HG03039 (cell line): Measurements from ENCODE around the gene TRAPPC3L.
"Not testable (repeated sequence)": the region's sequence is repeated elsewhere in the genome, so short reads cannot be mapped to it uniquely, and the experiment has no call there.

Source experiments
- ATAC-seq: cut with Tn5 transposase; IDR thresholded peaks from one replicate; pipeline ENCODE4 v1.9.1; 2021; ENCODE audit warnings: mild to moderate bottlenecking, moderate library complexity; ENCODE audit not compliant: unreplicated experiment

The TRAPPC3L gene

DNA sequence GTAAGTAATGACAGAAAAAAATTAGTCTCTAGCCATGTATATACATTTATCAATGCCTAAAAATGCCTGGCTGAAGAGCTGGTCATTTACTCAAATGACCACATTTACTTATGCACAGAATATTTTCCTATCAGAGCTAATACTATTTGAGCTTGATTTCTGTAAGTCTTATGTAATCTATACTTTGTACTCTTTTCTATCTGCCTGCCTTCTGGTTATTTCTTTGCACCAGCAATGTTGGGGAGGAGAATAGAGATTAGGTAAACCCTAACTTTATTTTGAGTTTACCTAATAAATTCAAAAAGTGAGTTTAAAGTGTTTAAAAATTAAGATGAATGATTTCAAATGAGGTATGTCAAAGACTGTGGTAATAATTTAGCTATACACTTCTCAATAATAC, 30.3 kb downstream of the TRAPPC3L start:
- ATAC-seq, result no peak

DNA sequence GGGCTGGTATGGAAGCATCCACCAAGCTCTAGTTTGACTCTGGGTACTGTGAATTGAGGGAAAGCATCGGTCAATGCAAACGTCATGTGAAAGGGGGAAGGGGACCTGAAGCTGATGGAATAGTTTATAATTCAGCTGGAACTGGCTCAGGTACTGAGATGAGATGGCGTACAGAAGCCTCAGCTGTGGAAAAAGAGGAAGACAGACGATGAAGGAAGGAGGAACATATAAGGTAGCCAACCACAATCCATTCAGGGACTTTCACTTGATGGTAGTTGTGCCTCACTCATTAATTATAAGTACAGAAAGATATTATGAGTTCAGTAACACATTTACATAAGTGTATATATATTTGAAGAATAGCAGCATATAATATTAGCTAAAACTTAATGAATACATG, 31.4 kb downstream of the TRAPPC3L start:
- no peak for ATAC-seq

DNA sequence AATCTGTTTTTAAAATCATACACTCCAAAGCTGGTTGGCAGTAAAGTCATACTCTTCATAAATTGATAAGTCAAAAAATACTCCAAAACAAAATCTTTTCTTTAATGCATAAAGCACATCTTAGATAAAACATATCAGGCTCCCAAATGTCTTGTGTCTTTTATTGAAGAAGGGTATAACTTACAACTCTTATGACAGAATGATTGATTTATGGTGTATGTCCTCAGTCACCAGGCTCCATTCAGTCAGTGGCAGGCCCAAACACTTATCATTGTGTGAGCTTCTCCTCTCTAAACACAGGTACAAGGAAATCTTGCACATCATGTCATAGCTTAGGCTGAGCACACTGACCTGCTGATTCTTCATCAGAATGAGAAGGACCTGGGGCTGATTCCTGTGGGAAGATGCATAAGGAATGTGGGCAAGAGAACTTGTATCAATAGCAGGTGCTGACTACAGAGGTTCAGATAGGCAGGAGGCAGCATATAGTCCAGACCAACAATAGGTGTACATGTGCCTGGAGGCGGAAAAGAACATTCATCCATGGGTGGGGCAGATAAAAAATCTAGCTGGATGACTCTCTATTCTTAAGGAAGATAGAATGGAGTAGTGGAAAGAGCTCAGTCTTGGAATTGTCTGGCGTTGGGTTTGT, 32.1 kb downstream of the TRAPPC3L start:
- ATAC-seq, result no peak

DNA sequence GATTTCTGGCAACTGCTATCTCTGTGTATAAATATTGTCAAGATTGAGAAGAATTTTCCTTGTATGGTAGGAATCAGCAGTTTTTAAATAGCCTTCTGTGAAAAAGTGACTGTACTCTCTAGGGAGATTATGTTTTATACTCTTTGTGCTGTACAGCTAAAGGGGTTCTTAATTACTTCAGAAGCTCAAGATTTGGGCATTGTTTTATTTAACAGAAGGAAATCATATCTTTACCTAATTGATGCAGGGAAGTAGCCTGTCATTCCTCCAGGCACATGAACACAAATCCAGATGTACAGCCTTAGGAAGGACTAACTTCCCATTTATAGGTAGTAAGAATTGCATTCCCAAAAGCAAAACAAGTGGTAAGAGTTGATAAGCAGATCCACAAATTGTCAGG, 32.8 kb downstream of the TRAPPC3L start:
- ATAC-seq, result no peak

DNA sequence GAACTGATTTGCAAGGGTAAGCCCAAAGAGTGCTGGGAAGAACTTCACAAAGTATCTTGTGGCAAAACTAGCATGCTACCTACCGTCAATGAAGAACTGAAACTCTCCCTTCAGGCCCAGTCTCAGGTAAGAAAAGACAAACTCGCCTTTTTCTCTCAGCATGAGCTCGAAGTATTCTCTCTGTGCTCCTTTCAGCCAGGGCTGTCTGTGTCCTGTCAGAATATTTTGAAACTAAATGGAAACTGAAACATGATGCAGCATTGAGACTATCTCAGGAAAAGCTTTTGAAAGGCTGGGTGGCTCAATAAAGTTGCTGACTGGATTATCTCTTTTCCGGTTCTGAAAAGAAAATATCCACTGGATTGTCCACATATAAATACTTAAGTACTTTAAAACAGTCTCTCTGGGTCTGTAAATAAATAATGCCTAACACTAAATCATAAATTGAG, 33.3 kb downstream of the TRAPPC3L start:
- ATAC-seq, result peak; percentile 81

DNA sequence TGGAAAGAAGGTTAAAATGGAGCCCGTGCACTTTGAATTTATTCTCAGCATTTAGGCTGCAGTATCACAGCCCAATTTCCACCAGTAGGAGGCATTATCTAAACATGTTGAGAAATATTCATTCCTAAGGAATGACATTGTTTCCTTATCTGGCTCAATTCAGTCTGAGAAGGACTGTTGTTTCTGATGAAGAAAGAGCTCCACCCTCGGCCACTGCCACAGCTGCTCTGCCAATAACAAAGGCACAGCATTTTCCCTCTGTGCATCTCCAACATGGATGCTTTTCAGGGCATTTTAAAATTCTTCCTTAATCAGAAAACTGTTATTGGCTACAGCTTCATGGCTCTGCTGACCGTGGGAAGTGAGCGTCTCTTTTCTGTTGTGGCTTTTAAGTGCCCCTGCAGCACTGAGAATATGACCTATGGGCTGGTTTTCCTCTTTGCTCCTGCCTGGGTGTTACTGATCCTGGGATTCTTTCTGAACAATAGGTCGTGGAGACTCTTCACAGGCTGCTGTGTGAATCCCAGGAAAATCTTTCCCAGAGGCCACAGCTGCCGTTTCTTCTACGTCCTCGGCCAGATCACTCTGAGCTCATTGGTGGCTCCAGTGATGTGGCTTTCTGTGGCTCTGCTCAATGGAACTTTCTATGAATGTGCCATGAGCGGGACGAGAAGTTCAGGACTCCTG, 33.9 kb downstream of the TRAPPC3L start, which contains the start of gene CALHM5:
Gene CALHM5, plus strand, starts transcription at position 216 of the 687 bp plus-strand sequence. Its CDS starts 58 bp downstream, at position 274.
- no peak for ATAC-seq

DNA sequence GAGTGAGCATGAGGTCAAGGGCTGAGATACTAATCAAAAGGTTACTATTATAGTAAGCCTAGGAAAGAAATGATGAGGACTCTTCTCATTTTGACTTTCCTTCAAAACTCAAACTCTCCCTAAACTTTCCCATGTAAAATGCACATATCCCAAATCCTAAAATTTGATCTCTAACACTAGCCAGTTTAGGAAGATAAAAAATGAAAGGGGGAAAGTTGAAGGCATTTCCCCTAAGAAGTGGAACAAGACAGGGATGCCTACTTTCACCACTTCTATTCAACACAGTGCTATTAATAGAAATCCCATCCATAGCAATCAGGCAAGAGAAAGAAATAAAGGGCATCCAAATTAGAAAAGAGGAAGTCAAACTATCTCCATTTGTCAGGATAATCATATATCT, 37.0 kb downstream of the TRAPPC3L start:
- ATAC-seq, result no peak

DNA sequence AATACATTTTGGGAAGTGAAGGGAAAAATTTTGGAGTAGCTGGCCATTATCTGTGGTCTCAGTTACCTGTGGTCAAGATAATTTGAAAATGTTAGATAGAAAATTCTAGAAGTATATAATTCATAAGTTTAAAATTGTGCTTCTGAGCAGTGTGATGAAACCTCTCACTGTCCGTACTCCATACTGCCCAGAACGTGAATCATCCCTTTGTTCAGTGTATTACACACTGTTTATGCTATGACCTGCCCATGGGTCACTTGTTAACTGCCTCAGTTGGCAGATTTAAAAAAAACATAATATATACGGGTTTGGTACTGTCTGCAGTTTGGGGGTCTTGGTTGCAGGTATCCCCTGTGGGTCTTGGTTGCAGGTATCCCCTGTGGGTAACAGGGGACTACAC, 38.2 kb downstream of the TRAPPC3L start:
- no peak for ATAC-seq

DNA sequence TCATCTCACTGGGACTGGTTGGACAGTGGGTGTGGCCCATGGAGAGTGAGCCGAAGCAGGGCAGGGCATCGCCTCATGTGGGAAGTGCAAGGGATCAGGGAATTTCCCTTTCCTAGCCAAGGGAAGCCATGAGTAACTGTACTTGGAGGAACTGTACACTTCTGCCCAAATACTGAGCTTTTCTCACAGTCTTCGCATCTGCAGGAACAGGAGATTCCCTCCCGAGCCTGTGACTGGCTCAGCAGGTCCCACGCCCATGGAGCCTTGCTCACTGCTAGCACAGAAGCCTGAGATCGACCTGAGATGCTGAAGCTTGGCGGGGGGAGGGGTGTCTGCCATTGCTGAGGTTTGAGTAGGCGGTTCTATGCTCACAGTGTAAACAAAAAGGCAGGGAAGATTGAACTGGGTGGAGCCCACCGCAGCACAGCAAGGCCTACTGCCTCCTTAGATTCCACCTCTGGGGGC, 44.5 kb downstream of the TRAPPC3L start:
- ATAC-seq, result no peak

DNA sequence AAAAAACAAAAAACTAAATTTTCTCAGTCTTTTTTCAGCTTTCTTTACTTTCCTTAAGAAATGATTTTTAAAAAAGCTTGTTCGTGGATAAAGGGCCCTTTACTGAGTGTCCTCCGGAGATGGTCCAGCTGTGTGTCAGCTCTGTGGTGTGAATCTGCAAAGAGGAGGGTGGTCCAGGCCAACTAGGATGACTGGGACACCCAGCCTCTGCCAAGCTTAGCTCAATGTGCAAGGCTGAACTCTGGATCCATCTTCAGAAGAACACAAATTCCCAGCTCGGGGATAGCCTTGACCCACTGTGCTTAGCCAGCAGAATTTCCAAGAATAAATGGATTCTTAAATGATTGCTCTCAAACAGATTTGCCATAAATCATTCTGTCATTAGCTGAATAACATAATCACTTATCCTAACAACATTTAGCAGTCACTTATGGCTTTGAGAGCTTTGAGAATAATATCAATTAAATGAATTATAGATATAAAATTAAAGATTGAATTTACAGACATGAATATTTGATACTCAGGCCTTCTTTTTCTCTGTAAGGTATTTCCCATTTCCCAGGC, 48.3 kb downstream of the TRAPPC3L start:
- ATAC-seq, result no peak

DNA sequence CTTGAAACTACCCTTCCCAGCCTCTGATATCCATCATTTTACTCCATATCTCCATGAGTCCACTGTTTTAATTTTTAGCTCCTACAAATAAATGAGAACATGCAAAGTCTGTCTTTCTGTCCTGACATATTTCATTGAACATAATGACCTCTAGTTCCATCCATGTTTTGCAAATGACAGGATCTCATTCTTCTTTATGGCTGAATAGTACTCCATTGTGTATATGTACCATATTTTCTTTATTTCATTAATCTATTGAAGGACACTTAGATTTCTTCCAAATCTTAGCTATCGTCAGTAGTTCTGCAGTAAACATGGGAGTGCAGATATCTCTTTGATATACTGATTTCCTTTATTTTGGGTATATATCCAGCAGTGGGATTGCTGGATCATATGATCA, 50.3 kb downstream of the TRAPPC3L start:
- ATAC-seq, result not testable (repeated sequence)

DNA sequence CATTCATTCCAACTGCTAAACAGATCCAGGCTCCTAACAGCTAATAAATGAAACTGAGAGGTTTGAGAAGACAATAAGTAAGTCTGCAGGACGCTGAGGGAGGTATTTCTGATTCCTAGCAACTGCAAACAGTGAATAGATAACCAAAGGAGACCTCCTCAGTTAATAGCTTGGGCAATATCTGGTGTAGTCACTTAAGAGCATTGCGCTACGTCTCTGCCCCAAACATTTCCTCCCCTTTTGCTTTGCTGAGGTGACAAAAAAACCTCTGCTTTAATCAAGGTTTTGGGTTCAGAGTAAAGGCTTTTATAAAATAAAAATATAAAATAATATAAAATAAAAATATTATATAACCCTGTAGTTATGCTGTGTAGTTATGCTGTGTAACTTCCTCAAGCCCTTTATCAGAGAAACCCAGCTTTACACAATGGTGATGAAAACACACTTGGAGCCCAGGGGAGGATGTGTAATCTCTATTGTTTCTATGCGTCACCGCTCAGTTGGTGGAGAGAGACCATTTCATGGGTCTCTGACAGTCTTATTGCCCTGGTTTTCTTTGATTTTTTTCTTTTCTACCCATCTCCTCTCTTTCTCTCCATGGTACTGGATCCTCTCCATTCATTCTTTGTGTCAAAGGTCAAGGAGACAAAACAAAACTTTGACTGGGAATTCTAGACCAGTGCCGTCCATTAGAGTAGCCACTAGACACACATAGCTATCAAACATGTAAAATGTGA, 53.0 kb downstream of the TRAPPC3L start:
- no peak for ATAC-seq

DNA sequence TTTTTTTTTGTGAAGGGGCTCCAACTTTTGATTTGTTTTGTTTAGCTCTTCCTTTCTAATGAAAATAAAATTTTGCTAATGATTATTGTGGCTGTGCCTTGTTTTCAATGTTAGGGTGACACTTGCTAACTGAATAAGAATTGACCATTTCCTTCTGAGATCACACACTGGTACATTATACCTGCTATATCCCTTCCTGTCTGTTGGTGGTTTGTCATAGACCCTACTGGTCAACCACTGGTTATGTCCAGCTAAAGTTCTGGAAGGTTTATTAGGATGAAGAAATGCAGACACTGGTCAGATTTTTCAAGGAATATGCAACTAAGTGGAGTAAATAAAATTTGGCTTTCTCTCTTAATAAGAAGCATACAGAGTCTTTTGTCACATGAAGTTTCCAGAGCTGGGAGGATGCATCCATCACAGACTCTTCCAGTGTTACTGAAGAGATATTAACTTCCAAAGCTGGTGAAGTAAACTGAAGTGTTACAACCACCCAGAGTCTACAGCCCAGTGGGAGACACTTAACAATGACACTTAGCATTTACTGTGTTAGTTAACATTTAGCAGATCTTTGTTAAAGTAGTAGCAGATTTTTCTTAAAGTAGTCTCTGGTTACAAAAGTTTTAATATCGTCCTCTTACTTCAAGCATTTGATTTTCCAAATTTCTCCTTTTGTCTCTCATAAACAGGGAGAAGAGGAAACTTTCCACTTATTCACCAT, 53.7 kb downstream of the TRAPPC3L start:
- ATAC-seq, result no peak

DNA sequence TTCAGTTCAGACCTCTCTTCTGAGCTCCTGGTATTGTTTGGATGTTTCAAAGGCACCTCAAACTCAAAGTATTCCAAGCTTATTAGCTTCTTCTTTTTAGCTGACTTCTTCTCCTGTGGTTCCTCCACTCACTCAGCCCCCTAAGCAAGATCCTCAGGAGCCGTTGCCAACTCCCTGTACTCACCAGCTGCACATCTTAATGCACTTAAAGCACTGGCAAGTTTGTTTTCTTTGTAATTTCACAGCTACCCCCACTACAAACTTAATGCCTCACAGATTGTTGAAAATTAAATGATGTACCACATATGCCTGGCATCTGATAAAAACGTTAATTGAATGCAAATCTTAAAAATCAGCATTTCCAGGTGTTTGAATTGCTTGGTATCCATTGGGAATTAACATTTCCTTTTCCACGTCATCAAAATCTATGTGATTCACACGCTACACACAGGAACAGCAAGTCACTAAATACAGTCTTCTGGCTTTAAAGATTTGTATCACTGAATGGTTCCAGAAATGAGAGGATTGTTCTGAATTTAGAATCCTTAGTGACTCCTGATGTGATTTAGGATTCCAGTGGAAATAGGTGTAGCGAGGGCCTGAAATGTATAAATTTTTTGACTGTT, 59.8 kb downstream of the TRAPPC3L start:
- ATAC-seq, result no peak

DNA sequence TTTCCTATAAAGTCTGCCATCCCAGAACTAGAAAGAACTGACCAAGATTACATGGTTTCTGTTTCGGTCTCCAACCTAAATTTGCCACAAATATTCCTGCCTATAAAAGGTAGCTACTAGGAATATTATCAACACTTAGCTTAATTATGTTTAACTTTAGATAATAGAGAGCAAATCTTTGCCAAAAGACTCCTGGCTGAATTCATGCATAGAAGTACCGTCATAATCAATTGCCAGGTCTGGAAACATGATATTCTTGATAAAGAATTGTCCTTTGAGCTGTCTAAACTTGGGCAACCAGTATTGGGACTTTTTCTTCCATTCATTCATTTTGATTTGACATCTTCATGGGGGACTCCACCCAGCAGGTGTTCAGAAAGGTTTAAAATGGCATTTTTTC, 61.9 kb downstream of the TRAPPC3L start:
- no peak for ATAC-seq

DNA sequence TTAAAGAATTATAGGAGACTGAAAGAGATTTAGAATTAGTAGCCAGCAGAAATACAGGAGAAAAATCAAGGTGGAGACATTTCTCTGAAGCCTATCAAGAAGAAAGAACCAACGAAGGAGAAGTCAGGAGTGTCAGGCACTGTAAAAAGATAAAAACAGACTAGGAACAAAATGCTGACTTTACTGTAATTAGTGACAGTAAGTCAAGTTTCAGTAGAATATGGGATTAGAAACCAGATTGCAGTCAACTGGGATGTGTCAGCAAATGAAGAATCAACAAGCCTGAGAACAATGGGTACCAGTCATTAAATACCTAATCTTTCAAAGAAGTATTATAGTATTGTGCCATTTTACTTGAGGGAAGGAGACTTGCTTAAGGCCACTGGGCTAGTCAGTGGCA, 62.7 kb downstream of the TRAPPC3L start:
- ATAC-seq, result no peak

DNA sequence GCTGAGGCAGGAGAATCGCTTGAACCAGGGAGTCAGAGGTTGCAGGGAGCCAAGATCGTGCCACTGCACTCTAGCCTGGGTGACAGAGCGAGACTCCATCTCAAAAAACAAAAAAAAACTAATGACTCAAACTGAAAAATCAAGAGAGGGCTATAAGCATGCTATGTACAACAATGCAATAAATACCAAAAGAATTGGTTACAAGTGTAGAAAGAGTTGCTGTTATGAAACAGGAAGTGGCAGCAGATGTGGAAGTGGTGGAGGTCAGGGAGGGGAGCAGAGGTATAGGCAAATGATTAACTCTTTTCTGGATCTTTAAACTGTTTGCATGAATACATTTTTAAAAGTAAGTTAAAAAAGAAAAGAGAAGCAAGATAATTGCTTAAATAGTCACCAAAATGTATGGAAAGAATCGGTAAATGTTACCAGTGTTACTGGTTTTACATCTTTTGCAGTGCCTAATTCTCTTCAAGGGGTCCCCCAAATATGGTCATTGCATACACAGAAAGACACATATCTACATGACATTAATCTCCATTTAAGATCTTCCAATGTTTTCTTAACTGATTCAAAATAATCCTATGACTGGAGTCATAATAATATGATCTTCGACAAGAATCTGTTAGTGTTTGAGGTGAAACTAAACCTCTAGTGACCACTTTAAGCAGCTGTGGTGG, 69.3 kb downstream of the TRAPPC3L start:
- peak; percentile 99 for ATAC-seq

DNA sequence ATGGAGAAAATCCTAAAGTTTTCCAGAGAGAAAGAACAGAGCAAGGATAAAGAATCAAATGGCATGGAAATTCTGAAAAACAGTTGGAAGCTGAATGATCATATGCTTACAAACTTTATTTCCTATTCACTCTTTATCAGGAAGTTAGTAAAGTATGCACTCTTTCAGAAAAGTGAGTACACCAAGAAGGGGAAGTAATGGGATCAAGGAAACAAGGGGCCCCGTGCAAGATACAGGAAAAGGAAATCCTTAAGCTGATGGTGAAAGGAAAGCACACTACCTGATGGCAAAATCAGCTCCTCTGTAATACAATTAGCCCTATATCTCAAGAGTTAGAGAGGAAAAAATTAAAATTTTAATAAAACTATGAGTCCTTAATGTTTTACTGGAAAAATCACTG, 70.3 kb downstream of the TRAPPC3L start:
- no peak for ATAC-seq

DNA sequence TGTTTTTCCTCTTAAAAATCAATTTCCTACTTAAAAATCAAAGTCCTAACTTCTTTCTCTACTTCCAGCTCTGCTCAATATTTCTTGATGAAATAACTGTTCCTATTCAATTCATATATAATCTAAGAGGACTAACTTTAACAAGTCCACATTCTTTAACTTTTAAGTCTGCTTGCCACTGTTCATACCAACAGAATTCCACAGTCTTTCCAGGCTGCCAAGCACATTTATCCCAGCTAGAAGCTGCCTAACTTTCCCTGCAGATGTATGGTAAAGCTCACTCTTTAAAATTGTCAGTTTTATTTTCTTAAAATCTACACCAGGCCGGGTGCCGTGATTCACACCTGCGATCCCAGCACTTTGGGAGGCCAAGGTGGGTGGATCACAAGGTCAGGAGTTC, 72.8 kb downstream of the TRAPPC3L start:
- ATAC-seq, result no peak

DNA sequence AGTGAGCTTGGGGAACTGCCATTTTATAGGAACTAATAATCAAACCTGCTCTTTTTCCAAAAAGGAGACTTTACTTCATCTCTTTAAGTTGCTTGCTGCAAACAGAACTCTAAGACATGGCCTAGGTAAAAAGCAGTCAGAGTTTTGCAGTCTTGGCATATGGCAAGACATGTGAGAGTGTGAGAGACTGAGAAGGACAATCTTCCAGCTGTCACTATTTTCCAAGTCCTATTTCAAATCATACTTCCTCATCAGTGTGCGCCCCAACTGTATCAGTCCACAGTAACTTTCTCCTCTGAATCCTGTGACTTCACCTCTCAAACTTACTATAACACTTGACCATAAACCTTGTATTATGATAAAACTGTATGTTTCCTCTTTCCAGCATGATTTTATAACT, 74.0 kb downstream of the TRAPPC3L start:
- no peak for ATAC-seq
